ENCODE results near the gene ECSCR. TPM values are rescaled to one million over a fixed set of nuclear protein-coding genes. Genes with fewer than 3 reads are reported as not detected.
"Not testable (repeated sequence)": the region's sequence is repeated elsewhere in the genome, so short reads cannot be mapped to it uniquely, and the experiment has no call there.

ECSCR gene, protein sequence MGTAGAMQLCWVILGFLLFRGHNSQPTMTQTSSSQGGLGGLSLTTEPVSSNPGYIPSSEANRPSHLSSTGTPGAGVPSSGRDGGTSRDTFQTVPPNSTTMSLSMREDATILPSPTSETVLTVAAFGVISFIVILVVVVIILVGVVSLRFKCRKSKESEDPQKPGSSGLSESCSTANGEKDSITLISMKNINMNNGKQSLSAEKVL
- not detected in 2 replicates for polyA plus RNA-seq (2014; cell fraction: cytosol; rRNA removed)
- not detected in 2 replicates for polyA plus RNA-seq (2014; cell fraction: nucleus; rRNA removed)

DNA sequence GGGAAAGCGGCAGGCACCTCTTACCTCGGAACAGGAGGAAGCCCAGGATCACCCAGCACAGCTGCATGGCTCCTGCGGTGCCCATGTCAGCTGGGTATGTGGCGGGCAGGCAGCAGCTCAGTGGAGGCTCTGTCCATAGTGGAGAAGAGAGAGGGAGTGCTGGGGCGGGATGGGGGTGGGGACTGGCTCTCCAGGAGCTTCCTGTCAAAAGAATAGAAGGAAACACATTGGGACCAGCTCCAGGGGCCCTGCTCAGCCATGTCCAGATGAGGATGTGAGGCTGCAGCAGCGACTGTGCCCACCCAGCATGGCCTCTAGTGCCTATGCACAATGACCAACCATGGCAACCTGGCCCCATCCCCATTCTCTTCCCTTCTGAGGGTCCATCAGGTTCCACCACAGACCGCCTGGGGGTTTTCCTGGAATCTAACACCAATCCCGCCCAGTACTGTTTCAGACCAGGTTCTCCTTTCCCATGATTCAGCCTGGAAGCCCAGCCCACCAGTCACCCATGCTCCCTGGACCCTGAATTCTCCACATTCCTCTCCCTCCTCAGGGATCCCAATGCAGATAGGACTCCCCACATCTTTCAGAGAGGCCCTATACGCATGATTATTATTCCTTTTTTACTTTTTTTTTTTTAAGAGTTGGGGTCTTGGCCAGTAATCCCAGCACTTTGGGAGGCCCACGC, at the start of gene ECSCR:
Gene ECSCR, minus strand, starts transcription at position 158 of the 691 bp plus-strand sequence. Its CDS starts 73 bp downstream, at position 85.
- no peak for DNase-seq (ENCODE audit: low spot score)

DNA sequence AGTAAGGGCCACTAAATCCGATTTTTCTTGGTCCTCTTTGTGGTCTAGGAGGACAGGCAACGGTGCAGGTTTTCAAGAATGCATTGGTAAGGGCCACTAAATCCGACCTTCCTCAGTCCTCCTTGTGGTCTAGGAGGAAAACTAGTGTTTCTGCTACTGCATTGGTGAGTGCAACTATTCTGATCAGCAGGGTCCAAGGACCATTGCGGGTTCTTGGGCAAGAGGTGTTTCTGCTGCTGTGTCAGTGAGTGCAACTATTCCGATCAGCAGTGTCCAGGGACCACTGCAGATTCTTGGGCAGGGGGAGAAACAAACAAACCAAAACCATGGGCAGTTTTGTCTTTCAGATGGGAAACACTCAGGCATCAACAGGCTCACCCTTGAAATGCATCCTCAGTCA, 42.2 kb upstream of the ECSCR start:
- not testable (repeated sequence) for DNase-seq (ENCODE audit: low spot score)

DNA sequence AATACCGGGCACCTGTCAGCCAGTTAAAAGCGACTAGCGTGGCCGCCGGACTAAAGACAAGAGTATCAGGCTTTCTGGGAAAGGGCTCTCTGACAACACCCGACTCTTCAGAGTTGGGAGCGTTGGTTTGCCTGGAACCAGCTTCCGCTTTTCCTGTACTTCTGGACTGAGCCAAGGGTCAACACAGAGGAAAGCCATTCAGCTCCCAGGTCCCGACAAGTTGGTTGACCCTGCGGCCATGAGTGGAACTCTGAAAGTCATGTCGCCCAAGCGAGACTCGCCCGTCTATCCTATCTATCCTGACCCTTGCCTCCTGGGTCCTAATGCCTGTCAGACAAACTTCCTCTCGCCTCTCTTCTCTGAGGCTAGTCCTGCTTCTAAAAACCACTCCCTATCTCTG, 41.3 kb upstream of the ECSCR start:
- DNase-seq (ENCODE audit: low spot score): not testable (repeated sequence)

DNA sequence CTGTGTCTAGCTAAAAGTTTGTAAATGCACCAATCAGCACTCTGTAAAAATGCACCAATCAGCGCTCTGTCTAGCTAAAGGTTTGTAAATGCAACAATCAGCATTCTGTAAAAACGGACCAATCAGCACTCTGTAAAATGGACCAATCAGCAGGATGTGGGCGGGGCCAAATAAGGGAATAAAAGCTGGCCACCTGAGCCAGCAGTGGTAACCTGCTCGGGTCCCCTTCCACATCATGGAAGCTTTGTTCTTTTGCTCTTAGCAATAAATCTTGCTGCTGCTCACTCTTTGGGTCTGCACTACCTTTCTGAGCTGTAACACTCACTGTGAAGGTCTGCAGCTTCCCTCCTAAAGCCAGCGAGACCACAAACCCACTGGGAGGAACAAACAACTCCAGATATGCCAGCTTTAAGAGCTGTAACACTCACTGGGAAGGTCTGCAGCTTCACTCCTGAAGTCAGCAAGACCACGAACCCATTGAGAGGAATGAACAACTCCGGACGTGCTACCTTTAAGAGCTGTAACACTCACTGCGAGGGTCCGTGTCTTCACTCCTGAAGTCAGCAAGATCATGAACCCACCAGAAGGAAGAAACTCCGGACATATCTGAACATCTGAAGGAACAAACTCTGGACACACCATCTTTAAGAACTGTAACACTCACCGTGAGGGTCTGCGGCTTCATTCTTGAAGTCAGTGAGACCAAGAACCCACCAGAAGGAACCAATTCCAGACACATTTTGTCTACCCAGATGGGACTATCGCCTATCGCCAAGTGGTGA, 40.7 kb upstream of the ECSCR start:
- not testable (repeated sequence) for DNase-seq (ENCODE audit: low spot score)

DNA sequence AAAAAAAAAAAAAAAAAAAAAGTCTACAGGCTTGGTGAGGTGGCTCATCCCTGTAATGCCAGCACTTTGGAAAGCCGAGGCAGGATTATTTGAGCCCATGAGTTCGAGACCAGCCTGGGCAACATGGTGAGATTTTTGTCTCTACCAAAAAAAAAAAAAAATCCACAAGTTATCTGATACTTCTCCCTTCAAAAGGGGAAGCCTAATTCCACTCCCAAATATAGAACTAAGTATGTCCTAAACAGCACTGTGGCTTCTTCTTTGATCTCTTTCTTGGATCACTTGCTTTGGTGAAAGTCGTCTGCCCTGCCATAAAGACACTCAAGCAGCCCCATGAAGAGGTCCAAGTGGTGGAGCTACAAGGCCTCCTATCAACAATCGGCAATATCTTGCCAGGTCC, 38.8 kb upstream of the ECSCR start:
- no peak for DNase-seq (ENCODE audit: low spot score)

DNA sequence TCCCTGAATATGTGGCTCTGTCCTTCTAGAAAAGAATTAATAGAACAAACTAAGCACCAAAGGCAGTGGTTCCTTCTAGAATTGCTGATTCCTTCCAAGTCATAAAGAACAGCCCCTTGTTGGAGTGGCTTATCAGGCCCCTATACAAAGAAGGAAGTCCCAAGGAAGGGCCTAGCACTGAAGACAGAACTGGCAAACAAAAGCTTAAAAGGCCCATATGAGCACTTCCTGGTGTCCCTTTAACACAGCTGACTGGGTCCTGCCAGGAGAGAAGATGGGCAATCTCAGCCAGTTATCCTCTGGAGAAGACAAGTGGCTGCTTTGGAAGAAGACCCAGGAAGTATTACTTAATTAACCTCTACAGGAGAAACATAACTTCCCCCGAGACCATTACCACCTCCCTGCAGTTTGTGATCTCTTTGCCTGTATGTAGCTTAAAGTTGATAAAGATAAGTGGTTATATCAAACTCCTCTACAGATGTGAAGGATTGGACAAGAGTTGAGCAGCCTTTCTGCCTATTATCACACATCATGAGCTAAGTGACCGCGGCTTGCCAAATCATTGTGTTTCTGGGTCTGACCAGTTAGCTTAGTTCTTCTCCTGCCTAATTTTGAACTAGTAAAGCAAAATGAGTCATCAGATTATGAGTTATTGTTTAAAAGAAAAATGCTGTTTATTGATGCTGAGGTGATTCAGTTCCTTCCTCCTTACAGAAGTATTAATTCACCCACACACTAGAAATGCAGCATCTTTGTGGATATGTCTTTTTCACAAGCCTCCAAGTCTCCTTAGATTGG, 33.3 kb upstream of the ECSCR start:
- no peak for DNase-seq (ENCODE audit: low spot score)

DNA sequence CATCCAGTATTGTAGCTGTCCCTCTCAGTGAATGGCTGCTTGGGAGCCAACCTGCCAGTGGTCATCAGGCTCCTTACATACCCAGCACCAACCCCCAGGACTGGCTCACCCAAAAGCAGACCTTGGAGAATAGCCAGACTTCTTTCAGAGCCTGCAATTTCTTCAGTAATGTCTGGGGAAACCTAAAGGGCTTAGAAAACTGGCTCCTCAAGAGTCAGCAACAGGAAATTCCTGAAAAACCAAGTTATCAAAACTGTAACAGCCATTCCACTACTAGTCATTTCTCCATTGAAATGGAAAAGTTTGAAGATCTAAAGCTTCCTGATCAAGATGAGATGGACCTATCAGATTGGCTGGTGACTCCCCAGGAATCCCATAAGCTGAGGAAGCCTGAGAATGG, 32.3 kb upstream of the ECSCR start:
- DNase-seq (ENCODE audit: low spot score): no peak

DNA sequence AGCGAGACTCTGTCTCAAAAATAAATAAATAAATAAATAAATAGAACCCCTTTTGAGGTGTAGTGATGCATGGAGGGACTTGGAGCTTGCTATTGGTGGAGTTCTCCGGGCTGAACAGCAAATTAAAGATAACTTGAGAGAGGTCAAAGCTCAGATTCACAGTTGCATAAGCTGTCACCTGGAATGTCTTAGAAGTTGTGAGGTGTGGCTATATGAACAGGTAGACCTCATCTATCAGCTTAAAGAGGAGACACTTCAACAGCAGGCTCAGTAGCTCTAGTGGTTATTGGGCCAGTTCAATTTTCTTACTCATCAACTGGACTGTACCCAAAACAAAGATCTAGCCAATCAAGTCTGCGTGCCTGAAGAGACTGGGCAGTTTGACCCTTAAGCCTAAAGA, 31.7 kb upstream of the ECSCR start:
- DNase-seq (ENCODE audit: low spot score): no peak

DNA sequence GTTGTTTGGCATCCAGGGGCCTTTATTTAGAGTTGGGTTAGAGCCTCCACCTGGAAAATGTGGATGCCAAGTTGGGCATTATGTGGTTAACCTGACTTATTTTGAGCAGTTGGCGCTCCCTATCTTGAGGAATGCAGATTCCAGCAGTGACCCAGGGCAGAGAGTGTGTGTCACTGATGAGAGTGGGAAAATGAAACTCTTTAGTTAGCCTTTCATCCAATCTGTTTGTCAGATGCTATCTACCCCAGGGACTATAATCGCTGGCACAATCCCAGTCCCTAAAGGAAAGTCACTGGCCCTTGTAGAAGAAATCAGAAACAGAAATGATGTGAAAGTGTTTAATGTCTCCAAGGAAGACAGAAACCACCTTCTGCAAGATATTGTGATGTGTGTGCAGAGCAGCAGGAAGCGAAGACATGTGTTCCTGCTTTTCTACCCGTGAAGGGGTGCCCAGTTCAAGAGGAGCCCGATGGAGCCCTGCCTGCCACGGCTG, 30.2 kb upstream of the ECSCR start:
- no peak for DNase-seq (ENCODE audit: low spot score)

DNA sequence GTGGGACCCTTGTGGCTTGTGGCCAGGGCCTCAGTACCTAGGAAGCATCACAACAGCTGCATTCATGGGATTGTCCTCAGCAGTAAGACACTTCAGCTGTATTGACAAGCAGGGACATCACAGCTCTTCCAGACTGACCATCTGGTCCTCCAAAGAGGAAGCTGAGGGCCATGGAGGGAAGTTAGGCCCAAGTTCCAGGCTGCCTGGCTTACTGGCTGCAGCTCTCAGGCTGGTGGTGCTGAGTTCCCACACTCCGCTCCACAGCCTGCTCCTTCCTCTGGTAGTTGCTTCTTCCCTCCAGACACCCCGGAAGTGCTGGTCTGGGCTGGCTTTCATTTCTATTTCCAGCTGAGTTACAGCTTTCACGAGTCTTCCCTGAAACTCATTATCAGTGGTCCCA, 25.7 kb upstream of the ECSCR start:
- DNase-seq (ENCODE audit: low spot score): no peak

DNA sequence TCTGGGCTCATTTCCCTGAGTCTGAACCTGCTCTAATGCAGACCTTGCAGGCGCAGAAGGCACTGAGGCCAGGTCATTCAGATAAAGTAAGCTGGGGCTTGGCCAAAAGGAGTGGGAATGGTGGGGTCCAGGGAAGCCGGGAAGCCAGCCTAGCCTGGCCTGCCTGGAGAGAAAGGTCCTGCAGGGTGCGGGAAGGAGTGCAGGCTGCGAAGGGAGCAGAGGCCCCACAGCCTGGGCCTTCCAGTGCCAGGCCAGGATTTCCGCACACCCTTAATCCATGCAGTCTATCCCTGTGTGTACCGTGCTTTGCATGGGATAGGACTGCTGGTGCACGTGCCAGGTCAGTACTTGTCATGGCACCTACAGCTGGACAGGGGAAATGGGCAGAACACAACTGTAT, 23.7 kb upstream of the ECSCR start:
- peak; percentile 47 for DNase-seq (ENCODE audit: low spot score)

DNA sequence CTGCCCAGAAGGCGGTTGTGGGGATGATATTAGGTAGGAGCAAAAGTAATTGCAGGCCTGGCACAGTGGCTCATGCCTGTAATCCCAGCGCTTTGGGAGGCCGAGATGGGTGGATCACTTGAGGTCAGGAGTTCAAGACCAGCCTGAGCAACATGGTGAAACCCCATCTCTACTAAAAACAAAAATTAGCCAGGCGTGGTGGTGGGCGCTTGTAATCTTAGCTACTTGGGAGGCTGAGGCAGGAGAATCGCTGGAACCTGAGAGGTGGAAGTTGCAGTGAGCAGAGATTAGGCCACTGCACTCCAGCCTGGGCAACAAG, 20.3 kb upstream of the ECSCR start:
- not testable (repeated sequence) for DNase-seq (ENCODE audit: low spot score)

DNA sequence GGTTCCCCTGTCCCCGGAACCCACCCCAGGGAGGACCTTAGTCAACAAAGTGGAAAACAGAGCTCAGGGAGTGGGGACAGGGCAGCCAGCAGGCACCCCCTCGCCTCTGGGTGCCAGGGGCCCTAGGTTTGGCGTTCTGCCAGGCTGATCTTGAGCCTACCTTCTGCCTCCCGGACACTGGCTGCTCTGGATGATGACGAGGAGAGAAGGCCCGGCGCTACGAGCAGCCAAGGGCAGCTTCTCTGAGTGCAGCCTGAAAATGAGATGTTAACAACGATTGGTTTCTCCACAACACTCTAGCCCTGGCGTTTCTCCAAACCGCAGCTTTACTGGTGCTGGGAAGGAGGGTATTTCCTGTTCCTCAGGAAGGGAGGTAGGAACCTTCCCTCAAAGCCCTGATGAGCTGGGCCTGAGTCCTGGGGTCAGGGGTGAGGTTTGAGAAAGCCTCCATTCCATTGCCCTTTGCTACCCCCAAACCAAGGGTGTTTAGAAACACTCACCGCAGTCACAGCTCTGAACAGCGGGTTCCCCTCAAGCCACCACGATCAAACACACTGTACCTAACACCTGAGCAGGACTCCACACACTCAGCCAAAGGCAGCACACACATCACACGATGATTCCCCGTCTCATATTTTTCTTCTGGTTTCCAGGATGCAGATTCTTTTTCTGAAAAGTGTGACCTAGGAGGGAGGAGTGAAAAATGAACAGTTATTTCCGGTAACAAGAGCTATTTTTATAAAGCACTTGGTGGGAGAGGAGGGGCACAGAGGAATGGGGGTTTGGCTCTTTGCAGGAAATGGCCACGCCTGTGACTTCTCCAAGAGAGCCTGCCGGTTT, 19.7 kb upstream of the ECSCR start, which contains the start of gene STING1:
Gene STING1, minus strand, starts transcription at position 709 of the 840 bp plus-strand sequence. CDS start 1,054 bp downstream, outside the sequence.
- DNase-seq (ENCODE audit: low spot score): no peak

DNA sequence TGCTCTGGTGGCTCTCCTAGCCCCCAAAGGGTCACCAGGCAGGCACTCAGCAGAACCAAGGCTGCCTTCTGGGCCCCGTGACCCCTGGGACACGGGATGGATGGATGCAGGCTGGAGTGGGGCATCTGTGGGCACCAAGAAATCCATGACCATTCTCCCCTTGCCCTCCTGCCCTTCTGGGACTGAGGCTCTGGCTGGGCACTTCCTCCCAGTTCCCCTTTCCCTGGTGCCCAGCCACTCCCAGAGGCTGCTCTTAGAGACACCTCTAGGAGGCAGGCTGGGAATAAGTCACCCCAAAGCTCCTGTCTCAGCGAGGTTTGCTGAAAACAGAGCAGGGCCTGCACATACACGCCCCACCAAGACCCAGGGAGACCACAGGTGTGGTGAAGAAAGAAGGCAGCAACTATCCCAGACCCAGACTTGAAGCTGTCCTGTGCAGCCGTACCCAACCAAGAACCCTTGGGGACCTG, 19.1 kb upstream of the ECSCR start:
- no peak for DNase-seq (ENCODE audit: low spot score)

DNA sequence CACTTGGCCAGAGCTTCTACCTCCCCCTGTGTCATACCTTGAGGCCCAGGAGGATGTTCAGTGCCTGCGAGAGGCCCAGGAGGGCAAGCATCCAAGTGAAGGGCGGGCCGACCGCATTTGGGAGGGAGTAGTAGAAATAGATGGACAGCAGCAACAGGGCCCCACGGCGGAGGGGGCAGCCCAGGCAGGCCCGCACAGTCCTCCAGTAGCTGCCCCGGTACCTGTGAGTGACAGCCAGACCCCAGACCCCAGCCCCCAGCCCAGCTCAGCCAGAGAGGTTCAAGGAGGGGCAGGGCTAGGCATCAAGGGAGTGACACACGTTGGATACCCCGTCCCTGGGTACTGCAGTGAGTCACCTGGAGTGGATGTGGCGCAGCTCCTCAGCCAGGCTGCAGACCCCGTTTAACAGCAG, 18.6 kb upstream of the ECSCR start:
- DNase-seq (ENCODE audit: low spot score): no peak

DNA sequence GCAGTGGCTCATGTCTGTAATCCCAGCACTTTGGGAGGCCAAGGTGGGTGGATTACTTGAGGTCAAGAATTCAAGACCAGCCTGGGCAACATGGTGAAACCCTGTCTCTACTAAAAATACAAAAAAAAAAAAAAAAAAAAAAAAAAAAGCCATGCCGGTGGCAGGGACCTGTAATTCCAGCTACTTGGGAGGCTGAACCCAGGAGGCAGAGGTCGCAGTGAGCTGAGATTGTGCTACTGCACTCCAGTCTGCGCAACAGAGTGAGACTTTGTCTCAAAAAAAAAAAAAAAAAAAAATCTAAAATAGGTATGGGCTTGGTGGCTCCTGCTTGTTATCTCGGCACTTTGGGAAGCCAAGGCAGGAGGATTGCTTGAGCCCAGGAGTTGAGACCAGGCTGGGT, 17.2 kb upstream of the ECSCR start:
- not testable (repeated sequence) for DNase-seq (ENCODE audit: low spot score)

DNA sequence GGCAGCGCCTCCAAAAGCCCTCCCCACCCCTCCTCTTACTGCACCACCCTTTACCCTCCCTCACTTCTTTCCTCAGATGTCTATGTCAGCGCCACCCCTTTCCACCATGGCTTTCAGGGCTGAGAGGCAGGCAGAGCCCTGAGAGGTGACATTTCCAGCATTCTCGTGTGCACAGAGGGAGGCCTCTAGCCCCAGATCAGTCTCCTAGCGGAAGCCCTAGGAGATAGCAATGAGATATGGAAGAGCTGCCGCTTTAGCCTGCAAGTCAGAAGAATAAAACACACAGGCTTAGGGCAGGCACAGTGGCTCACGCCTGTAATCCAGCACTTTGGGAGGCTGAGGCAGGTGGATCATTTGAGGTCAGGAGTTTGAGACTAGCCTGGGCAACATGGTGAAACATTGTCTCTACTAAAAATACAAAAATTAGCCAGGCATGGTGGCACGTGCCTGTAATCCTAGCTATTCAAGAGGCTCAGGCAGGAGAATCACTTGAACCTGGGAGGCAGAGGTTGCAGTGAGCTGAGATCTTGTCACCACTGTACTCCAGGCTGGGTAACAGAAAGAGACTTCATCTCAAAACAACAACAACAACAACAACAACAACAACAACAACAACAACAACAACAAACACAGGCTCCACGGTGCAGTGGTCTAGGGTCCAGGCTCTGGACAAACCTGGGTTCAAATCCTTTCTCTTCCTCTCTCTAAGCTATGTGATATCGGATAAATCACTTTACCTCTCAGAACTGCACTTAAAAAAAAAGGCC, 16.3 kb upstream of the ECSCR start:
- DNase-seq (ENCODE audit: low spot score): peak; percentile 31

DNA sequence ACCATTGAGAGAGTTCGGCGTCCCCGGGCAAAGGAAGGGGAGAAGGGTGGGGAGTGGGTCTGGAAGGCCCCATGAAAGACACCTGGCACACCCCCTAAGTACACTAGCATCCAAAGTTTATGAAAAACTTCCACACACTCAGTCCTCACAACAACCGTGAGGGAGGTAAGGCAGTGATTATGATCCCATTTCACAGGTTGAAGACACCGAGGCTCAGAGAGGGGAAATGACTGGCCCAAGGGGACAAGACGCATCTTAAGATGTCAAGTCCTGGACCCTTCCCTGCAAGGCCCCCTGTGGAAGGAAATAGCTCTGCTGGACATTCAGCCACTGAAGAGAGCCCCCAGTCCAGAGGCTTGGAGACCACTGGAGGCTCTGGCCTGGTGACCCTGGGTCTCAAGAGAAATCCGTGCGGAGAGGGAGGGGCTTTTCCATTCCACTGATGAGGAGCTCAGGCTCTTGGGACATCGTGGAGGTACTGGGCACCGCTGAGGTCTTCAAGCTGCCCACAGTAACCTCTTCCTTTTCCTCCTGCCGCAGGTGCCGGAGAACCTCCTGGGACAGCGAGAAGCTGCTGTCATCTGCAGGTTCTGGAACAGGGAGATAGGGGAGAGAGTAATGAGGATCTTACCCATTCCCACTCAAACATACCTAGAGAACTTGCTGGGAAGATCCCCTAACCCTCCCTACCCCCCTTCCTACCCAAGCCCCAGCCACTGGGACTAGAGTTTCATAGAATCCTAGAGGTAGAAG, 13.5 kb upstream of the ECSCR start:
- no peak for DNase-seq (ENCODE audit: low spot score)

Measured in SK-N-DZ (cell line).